Activated CD8-positive, alpha-beta memory T cell treated with anti-CD3 and anti-CD28 coated beads for 48 hours (primary cell): Measurements from ENCODE around the gene SPACA9.

Experiments
- DNase-seq, 3 experiments: peaks; one replicate each; pipeline ENCODE4 v3.0.0-alpha.2; 2020; ENCODE audit warnings: low read depth in 2 of 3, low spot score in 2 of 3

SPACA9 gene

DNA sequence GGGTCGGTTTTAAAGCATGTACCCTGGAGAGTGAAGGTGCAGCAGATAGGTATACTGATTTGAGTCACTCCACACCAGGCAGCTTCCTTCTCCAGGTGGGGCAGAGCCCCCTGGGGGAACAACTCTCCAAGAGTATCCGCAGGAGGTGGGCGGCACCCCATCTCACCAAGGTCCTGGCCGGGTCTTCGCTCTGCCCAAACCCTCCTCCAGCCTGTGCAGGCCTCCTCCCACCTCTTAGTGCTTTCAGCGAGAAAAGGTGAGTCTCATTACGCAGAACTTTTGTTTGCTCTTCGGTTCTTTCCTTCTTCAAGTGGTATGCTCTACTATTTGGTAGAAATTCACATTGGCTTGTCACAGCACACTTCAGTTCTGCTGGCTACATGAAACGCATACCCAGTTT, 13.7 kb downstream of the SPACA9 start:
- DNase-seq, result no peak

DNA sequence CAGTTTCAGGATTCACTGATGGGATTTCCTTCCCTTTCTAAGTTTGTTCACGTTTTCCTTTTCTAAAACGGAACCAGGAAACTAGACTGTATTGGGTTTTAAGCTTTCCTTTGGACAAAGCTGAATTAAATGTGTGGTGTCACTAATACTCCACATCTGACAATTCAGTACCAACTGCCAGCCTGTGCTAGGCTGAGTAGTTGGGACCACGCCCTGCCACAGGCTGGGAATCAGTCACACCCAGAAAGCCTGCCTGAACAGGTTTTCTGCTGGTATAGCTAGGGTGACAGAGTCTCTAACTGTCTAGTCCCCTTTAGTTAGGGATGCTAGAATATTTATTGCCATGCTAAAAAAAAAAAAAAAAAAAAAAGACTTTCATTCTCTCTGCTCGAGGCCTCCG, 15.6 kb downstream of the SPACA9 start:
- no peak for DNase-seq

GRCh38 chr9:132894862-132895835, 16.5 kb downstream of the SPACA9 start:
- no peak for DNase-seq

- no peak for DNase-seq
These were observed 17.6 kb downstream of the SPACA9 start for GRCh38 chr9:132896264-132896663.

DNA sequence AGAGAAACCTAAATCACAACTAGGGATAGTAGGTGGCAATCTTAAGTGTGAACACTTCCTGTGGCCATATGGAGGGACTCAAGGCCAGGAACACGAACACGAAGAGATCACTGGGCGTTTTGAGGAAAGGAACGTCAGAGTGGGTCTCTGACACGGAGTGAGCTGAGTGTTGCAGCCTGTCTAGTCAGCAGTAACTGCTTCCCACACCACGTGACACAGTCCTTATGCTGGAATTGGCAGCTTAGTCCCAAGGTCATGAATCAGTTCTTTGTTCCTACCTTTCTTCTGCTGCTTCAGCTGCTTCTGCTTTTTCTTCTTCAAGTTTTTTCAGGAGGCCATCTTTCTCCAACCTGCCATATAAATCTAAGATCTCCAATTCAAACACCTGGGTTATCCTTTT, 18.2 kb downstream of the SPACA9 start:
- DNase-seq, result no peak

DNA sequence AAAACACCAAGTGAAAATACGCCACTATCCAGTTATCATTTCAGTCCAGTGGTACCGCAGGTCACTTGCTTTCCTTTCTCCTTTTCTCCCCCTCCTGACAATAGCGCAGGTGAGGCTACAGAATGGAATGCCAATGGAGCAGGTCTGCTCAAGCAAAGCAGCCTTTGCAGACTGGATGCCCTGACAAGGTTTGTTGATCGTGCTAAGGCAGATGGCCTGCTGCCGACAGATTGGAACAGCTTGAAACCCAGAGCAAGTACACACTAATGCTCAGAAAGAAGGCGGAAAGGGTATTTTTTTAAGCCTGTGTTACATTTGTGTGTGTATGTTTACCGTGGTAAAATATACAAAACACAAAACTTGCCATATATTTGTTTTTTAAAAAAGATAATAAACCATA, 19.4 kb downstream of the SPACA9 start:
- DNase-seq, result no peak

GRCh38 chr9:132901858-132902831, 23.4 kb downstream of the SPACA9 start:
- DNase-seq, result peak; percentile 31 to 56 (median 40)

DNA sequence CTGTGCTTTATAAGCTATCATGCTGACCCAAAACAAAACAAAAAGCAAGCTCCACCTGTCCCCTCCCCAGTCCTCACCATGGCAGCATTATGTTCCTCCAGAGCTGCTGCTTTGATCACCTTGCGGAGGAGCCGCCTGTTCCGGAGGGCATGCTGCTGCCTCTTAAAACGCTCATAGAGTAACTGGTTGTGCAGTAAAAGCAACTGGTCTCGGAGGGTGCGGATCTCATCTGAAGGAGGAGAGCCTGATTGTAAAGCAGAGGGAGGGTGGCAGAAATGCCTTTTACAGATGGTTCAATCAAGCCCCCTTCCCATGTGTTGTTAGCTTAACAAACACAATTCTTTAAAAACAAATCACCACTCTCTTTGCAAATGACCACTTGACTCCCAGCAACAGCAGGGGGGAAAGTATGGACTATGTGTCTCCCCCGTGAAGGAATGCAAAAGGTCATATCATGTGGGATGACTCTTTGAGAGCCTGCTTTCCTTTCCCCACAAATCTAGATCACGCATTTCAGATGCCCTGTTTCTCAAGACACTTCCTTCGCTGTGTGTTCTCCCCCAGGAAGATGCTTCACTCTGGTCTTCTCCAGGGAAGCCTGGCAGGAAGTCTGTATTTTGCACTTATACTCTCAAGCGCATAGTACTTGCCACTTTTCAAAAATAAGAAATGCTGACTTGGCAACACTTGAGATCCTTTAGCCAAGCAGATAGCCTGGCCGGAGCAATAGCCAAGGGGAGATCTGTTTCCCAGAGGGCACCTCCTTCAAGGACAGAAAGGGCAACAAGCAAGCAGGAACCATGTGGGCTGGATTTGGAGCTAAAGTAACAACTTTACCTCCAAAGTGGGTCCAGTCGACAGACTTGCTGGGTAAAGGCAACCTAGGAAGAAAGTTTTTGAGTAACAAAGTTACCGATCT, 25.1 kb downstream of the SPACA9 start:
- no peak for DNase-seq

DNA sequence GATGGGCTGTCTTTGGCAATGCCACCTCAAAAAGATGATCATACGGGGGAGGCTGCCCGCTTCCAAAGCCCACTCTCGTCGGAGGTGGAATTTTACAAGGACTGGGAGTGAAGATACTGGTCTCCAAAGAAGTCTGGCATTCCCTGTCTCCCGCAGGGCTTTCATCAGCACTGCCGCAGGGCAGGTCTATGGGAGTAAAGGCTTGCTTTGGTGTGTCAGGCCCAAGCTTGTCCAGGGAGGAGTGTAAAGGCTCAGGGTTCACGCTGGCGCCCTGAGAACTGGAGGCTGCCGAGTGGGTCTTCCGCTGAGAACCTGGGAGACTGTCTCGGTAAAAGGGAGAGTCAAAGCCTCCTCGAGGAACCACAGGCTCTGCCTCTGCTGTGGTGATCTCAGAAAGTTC, 27.0 kb downstream of the SPACA9 start:
- no peak for DNase-seq

DNA sequence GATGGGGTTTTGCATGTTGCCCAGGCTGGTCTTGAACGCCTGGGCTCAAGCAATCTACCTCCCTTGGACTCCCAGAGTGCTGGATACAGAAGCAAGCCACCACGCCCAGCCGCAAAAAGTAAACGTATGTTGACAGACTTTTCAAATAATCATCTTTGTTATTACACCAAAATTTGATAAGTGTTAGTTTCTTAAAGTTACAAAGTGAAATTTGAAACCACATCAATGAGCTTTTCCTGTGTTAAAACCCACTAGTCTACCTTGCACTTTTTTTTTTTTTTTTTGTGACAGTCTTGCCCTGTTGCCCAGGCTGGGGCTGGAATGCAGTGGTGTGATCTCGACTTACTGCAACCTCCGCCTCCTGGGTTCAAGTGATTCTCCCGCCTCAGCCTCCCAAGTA, 29.9 kb downstream of the SPACA9 start:
- no peak for DNase-seq

- DNase-seq, result no peak
These were observed 30.6 kb downstream of the SPACA9 start for GRCh38 chr9:132909311-132909710.

GRCh38 chr9:132910376-132910775, 31.7 kb downstream of the SPACA9 start:
- no peak for DNase-seq

DNA sequence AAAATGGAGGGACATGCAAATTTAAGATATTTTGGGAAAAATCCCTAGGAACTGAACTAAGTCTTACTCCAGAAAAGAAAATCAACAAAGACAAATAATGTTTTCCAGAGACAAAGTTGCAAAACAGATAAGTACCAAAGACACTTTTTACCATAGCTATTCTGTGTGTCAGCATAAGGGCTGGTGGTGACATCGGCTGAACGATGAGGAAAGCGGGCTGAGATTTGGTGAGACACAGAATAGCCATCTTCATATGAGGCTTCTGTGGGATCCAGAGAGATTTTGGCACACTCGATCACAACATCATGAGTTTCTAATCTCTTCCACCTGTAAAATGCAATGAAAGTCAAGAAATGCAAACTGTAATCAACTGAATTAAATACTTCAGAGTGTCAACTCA, 33.4 kb downstream of the SPACA9 start:
- DNase-seq, result no peak

GRCh38 chr9:132914924-132915323, 36.2 kb downstream of the SPACA9 start:
- DNase-seq, result no peak

GRCh38 chr9:132919614-132920268, 41.0 kb downstream of the SPACA9 start:
- DNase-seq, result no peak

GRCh38 chr9:132923346-132923902, 44.7 kb downstream of the SPACA9 start:
- no peak for DNase-seq

- DNase-seq, result no peak
These were observed 49.0 kb downstream of the SPACA9 start for GRCh38 chr9:132927704-132928103.

DNA sequence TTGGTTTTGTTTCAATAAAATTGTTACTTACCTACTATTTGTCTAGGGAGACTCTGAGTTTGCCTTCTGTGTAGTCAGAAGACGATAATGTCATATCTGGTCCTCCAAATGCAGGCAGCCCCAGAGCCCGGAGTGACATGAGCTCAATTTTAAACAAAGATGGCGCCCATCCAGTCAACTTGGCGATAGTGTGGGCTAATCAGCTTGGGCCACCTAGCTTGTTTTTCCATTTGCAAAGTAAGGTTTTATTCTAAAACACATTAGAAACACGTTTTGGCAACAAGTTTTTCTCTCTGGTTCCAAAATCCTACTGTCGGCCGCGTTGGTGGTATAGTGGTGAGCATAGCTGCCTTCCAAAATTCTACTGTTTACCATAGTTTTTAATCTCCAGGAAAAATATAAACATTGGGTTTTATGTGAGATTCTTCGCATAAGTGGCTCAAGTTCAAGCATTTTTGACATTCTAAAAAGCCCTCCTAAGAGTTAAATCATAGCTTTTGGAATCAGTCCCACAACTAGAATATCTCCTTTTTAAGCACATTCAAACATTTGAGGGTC, 52.6 kb downstream of the SPACA9 start:
- DNase-seq, result no peak

GRCh38 chr9:132935026-132935425, 56.3 kb downstream of the SPACA9 start:
- DNase-seq, result no peak
